Measurements from ENCODE around the gene UBN1.

- TF ChIP-seq CTCF (conservative IDR thresholded peaks at IDR 0.05; ENCODE audit: low read depth, low read length) = no peak
- TF ChIP-seq EZH2 (IDR thresholded peaks at IDR 0.05; ENCODE audit: low read length, unreplicated experiment) = no peak
- TF ChIP-seq EZH2phosphoT487 (IDR thresholded peaks at IDR 0.05; ENCODE audit: borderline replicate concordance, low read length) = no peak
Measured at GRCh38 chr16:4803401-4803844, 43.9 kb upstream of the UBN1 start.

All from PC-3 (cell line).